ENCODE data around the gene STOM. TPM values are rescaled to one million over a fixed set of nuclear protein-coding genes. Genes with fewer than 3 reads are reported as not detected.

STOM gene
- total and polyA plus RNA-seq, 2 donors from 2014 or later, result 165 to 229 TPM

DNA sequence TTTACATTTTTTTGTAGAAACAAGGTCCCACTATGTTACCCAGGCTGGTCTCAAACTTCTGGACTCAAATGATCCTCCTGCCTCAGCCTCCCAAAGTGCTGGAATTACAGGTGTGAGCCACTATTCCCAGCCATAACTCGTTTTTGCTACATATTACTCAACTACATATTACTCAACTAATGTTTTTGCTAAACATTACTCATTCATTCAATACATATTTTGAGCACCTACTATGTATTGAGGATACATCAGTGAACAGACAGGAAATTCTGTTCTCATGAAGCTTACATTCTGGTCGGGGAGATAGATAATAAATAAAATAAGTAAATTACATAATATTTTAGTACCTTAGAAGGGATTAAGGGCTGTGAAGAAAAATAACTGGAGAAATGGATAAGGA is 34.9 kb upstream of the STOM start:
- H3K27me3 ChIP-seq (ENCODE audit: control insufficient read depth, insufficient read depth, low read length), result no peaks in the 10 kb centered on the region
- H3K4me3 ChIP-seq (ENCODE audit: low read length in 3 of 3), result no peak overlapping the region
- H3K27ac ChIP-seq (ENCODE audit: low read depth in 2 of 2, low read length in 2 of 2), result no peak overlapping the region
- intact Hi-C loops (cut with DNase I), result no loop called here
- TF ChIP-seq, protein P1, sequence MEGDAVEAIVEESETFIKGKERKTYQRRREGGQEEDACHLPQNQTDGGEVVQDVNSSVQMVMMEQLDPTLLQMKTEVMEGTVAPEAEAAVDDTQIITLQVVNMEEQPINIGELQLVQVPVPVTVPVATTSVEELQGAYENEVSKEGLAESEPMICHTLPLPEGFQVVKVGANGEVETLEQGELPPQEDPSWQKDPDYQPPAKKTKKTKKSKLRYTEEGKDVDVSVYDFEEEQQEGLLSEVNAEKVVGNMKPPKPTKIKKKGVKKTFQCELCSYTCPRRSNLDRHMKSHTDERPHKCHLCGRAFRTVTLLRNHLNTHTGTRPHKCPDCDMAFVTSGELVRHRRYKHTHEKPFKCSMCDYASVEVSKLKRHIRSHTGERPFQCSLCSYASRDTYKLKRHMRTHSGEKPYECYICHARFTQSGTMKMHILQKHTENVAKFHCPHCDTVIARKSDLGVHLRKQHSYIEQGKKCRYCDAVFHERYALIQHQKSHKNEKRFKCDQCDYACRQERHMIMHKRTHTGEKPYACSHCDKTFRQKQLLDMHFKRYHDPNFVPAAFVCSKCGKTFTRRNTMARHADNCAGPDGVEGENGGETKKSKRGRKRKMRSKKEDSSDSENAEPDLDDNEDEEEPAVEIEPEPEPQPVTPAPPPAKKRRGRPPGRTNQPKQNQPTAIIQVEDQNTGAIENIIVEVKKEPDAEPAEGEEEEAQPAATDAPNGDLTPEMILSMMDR (IDR thresholded peaks at IDR 0.05; ENCODE audit: borderline replicate concordance, extremely low read depth, insufficient read depth), result no peak
- H3K9me3 ChIP-seq (ENCODE audit: control insufficient read depth in 2 of 3, insufficient read depth in 1 of 3, low read length in 3 of 3), result no peaks in the 10 kb centered on the region
- no peak overlapping the region for H3K9ac ChIP-seq (ENCODE audit: low read length in 3 of 3)
- H3K4me1 ChIP-seq (ENCODE audit: control insufficient read depth in 2 of 3, insufficient read depth in 2 of 3, low read depth in 1 of 3, low read length in 3 of 3), result no peaks in the 10 kb centered on the region
- DNase-seq (no peak), FAIRE-seq (no peak)
- H3K36me3 ChIP-seq (ENCODE audit: control insufficient read depth in 2 of 3, insufficient read depth in 3 of 3, low read length in 3 of 3), result no peaks in the 10 kb centered on the region

DNA sequence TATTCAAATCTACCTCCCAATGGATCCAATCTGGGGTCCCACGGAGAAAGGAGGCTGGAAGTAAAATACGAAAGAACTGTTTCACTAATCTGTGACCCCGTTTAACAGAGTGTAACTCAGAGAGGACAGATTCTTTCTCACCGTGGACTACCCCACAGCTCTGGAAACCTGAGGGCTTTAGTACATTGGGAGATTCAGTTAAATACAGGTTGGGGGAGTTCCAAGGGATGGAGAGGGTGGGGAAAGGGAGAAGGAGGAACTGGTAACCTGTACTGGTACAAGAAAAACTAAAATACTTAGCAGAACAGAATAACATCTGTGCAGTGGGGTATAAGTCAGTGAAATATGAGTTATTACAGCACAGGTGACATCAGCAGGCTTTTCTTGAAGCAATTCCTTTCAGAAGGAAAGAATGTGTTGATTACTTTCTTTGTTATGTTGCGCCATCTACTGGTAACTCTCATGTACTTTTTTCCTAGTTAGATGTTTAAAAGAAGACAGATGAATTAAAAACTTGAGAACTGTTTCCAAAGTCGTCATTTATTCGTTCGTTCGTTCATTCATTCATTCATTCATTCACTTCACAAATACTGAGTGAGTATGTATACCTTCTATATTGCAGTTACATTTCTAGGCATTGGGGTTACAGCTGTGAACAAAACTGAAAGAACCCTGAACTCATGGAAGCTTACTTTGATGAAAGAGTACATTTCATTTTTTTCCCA is 30.0 kb upstream of the STOM start:
- TF ChIP-seq, protein P1 (IDR thresholded peaks at IDR 0.05; ENCODE audit: borderline replicate concordance, extremely low read depth, insufficient read depth), result peak; percentile 64
- Histone ChIP-seq H3K9me3 (ENCODE audit: control insufficient read depth in 2 of 3, insufficient read depth in 1 of 3, low read length in 3 of 3) (no peaks in the 10 kb centered on the region), H3K27me3 (ENCODE audit: control insufficient read depth, insufficient read depth, low read length) (no peaks in the 10 kb centered on the region), H3K27ac (ENCODE audit: low read depth in 2 of 2, low read length in 2 of 2) (no peak overlapping the region), H3K36me3 (ENCODE audit: control insufficient read depth in 2 of 3, insufficient read depth in 3 of 3, low read length in 3 of 3) (no peaks in the 10 kb centered on the region), H3K4me1 (ENCODE audit: control insufficient read depth in 2 of 3, insufficient read depth in 2 of 3, low read depth in 1 of 3, low read length in 3 of 3) (no peaks in the 10 kb centered on the region), H3K4me3 (ENCODE audit: low read length in 3 of 3) (no peak overlapping the region), H3K9ac (ENCODE audit: low read length in 3 of 3) (no peak overlapping the region)
- peak; percentile 93 for FAIRE-seq
- intact Hi-C loops (cut with DNase I), result loop anchor here (10.0 kb wide), 1 partner anchor 185 kb away; no protein-coding TSS in a partner anchor
- DNase-seq, result peak in 2 of 5 donors; percentile 80 to 85

DNA sequence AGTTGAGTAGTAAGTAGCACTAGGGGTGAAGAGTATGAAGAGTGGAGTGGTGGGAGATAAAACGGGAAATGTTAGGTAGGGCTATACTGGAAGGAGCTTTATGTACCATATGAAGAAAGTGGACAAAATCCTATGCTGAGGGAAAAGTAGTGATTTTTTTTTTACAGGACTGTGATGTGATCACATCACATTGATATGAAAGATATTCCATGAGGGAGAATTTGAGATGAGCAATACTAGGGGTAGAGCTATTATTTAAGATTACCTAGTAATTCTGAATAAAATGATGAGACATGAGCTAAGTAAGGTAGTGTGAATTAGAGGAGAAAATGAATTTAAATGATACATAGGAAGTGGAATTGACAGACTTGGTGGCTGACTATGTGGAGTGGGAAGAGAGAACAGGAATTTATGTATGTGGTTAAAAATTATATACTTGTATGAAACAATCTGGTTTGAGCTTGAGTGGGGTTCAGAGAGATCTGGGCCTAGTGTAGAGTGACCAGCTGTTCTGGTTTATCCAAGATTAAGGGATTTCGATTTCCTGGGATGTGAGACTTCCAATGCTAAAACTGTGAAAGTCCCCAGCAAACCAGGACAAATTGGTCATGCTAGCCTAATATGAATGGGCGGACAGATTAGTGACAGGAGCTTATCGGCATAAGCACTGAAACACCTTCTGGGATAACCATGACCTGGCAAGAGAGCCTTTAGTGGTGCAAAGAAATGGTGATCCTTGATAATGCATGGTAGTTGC is 29.3 kb upstream of the STOM start:
- Histone ChIP-seq H3K9me3 (ENCODE audit: control insufficient read depth in 2 of 3, insufficient read depth in 1 of 3, low read length in 3 of 3) (no peaks in the 10 kb centered on the region), H3K27ac (ENCODE audit: low read depth in 2 of 2, low read length in 2 of 2) (no peak overlapping the region), H3K9ac (ENCODE audit: low read length in 3 of 3) (no peak overlapping the region), H3K4me1 (ENCODE audit: control insufficient read depth in 2 of 3, insufficient read depth in 2 of 3, low read depth in 1 of 3, low read length in 3 of 3) (no peaks in the 10 kb centered on the region), H3K27me3 (ENCODE audit: control insufficient read depth, insufficient read depth, low read length) (no peaks in the 10 kb centered on the region), H3K4me3 (ENCODE audit: low read length in 3 of 3) (no peak overlapping the region), H3K36me3 (ENCODE audit: control insufficient read depth in 2 of 3, insufficient read depth in 3 of 3, low read length in 3 of 3) (no peaks in the 10 kb centered on the region)
- TF ChIP-seq, protein P1 (IDR thresholded peaks at IDR 0.05; ENCODE audit: borderline replicate concordance, extremely low read depth, insufficient read depth), result no peak
- FAIRE-seq (no peak), DNase-seq (no peak)
- intact Hi-C loops (cut with DNase I), result loop anchor here (10.0 kb wide), 1 partner anchor 185 kb away; no protein-coding TSS in a partner anchor
